ENCODE measurements around the gene ARHGAP10.

ARHGAP10 gene

GRCh38 chr4:147824884-147825283 lies 93.0 kb downstream of the ARHGAP10 start:
- Mint-ChIP-seq H3K36me3 (ENCODE audit: low read depth) (peaks cover 87% of the 10 kb centered on the region), H3K27me3 (no peaks in the 10 kb centered on the region), H3K9me3 (no peaks in the 10 kb centered on the region), H3K27ac (peak overlapping the region; percentile 93), H3K4me1 (ENCODE audit: low read depth) (peaks cover 91% of the 10 kb centered on the region), H3K4me3 (no peak overlapping the region)
- intact Hi-C loops (cut with micrococcal nuclease): loop anchor here (5.0 kb wide), 1 partner anchor 48 kb away; no protein-coding TSS in a partner anchor

DNA sequence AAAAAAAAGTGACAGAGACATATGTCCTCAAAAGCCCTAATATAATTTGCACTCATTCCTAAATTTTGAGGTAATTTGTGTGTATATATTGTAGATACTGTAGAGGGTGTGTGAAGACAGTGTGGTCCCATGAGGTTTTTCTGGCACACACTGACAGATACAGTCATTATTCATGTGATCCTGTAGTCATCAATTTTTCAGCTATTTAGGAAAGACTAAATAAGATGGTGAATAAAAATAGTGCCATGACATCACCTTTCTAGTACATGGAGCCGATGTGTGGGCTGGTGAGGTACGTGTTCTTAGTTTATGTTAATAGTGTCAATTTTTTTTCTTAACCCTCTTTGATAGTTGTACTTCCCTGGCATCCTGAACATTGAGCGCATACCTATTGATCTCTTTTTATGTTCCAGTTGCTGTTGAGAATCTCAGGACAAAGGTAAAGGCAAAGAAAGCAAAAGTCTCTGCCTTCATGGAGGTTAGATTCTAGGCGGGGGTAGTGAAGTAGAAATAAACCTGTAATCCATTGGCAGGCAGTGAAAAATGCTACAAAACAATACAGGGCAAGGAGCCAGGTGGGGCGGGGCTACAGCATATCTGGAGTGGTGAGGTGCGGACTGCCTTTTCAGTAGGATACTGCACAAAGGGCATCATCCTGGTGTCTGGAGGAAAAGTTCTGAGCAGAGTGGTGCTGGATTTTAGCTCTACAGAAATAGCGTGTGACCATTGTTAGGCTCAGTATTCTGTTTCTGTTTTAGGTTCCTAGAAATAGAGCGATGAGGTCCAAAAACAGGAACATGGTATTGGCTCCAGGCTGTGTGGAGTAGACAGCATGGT lies 93.8 kb downstream of the ARHGAP10 start:
- Mint-ChIP-seq H3K36me3 (ENCODE audit: low read depth) (peaks cover 90% of the 10 kb centered on the region), H3K27me3 (no peaks in the 10 kb centered on the region), H3K27ac (peak overlapping the region; percentile 93), H3K4me3 (peak overlapping the region; percentile 51), H3K4me1 (ENCODE audit: low read depth) (peaks cover 93% of the 10 kb centered on the region), H3K9me3 (no peaks in the 10 kb centered on the region)
- intact Hi-C loops (cut with micrococcal nuclease): loop anchor here (5.0 kb wide), 1 partner anchor 48 kb away; no protein-coding TSS in a partner anchor

GRCh38 chr4:147826288-147826646 lies 94.4 kb downstream of the ARHGAP10 start:
- peak overlapping the region; percentile 93 for H3K27ac Mint-ChIP-seq
- intact Hi-C loops (cut with micrococcal nuclease): loop anchor here (5.0 kb wide), 1 partner anchor 49 kb away; no protein-coding TSS in a partner anchor
- H3K27me3 Mint-ChIP-seq: no peaks in the 10 kb centered on the region
- H3K4me1 Mint-ChIP-seq (ENCODE audit: low read depth): peaks cover 92% of the 10 kb centered on the region
- H3K9me3 Mint-ChIP-seq: no peaks in the 10 kb centered on the region
- H3K36me3 Mint-ChIP-seq (ENCODE audit: low read depth): peaks cover 90% of the 10 kb centered on the region
- peak overlapping the region; percentile 51 for H3K4me3 Mint-ChIP-seq

- H3K4me1 Mint-ChIP-seq (ENCODE audit: low read depth): peaks cover 94% of the 10 kb centered on the region
- intact Hi-C loops (cut with micrococcal nuclease): loop anchor here (5.0 kb wide), 1 partner anchor 51 kb away; no protein-coding TSS in a partner anchor
- peak overlapping the region; percentile 93 for H3K27ac Mint-ChIP-seq
- H3K9me3 Mint-ChIP-seq: no peaks in the 10 kb centered on the region
- peaks cover 89% of the 10 kb centered on the region for H3K36me3 Mint-ChIP-seq (ENCODE audit: low read depth)
- H3K27me3 Mint-ChIP-seq: no peaks in the 10 kb centered on the region
- peak overlapping the region; percentile 13 for H3K4me3 Mint-ChIP-seq
Measured at GRCh38 chr4:147828331-147828905, 96.5 kb downstream of the ARHGAP10 start.

DNA sequence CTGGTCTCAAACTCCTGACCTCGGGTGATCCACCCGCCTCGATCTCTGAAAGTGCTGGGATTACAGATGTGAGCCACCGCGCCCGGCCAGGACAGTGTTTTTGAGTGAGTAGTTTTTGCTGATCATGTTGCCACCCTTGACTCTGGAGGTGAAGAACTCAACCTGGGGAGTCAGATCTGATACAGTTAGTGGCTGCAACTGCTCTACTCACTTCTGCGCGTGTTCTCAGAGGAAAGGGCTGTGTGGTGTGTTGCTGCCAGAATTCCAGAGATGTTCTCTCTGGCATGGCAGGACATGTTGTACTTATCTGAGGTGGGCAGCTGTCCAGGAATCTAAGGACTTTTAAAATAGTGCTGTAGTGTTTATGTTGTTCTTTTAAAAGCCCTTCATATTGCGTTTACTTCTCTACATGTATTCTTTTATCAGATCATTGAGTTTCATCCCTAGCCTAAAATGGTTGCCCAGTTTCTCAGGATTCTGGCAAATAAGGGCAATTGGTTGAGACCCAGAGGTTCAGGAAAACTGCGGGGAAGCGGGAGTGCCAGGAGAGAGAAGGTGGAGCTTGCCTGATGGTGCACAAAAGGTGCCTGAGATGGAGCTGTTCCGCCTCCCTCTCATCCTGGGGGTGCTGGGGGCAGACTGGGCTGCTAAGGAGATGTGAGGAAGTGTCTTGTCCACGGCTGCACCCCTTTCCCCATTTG lies 97.7 kb downstream of the ARHGAP10 start:
- Mint-ChIP-seq H3K36me3 (ENCODE audit: low read depth) (peaks cover 89% of the 10 kb centered on the region), H3K4me3 (no peak overlapping the region), H3K27me3 (no peaks in the 10 kb centered on the region), H3K4me1 (ENCODE audit: low read depth) (peaks cover 92% of the 10 kb centered on the region), H3K27ac (peak overlapping the region; percentile 93), H3K9me3 (no peaks in the 10 kb centered on the region)
- intact Hi-C loops (cut with micrococcal nuclease): loop anchor here (5.0 kb wide), 1 partner anchor 52 kb away; no protein-coding TSS in a partner anchor

GRCh38 chr4:147830102-147830463 lies 98.2 kb downstream of the ARHGAP10 start:
- Mint-ChIP-seq H3K36me3 (ENCODE audit: low read depth) (peaks cover 89% of the 10 kb centered on the region), H3K27ac (peak overlapping the region; percentile 93), H3K4me1 (ENCODE audit: low read depth) (peaks cover 92% of the 10 kb centered on the region), H3K27me3 (no peaks in the 10 kb centered on the region), H3K4me3 (no peak overlapping the region), H3K9me3 (no peaks in the 10 kb centered on the region)
- intact Hi-C loops (cut with micrococcal nuclease): no loop called here

GRCh38 chr4:147830987-147831386 lies 99.1 kb downstream of the ARHGAP10 start:
- H3K9me3 Mint-ChIP-seq: no peaks in the 10 kb centered on the region
- no peak overlapping the region for H3K4me3 Mint-ChIP-seq
- H3K27me3 Mint-ChIP-seq: no peaks in the 10 kb centered on the region
- peaks cover 86% of the 10 kb centered on the region for H3K36me3 Mint-ChIP-seq (ENCODE audit: low read depth)
- intact Hi-C loops (cut with micrococcal nuclease): no loop called here
- peak overlapping the region; percentile 93 for H3K27ac Mint-ChIP-seq
- peaks cover 87% of the 10 kb centered on the region for H3K4me1 Mint-ChIP-seq (ENCODE audit: low read depth)

DNA sequence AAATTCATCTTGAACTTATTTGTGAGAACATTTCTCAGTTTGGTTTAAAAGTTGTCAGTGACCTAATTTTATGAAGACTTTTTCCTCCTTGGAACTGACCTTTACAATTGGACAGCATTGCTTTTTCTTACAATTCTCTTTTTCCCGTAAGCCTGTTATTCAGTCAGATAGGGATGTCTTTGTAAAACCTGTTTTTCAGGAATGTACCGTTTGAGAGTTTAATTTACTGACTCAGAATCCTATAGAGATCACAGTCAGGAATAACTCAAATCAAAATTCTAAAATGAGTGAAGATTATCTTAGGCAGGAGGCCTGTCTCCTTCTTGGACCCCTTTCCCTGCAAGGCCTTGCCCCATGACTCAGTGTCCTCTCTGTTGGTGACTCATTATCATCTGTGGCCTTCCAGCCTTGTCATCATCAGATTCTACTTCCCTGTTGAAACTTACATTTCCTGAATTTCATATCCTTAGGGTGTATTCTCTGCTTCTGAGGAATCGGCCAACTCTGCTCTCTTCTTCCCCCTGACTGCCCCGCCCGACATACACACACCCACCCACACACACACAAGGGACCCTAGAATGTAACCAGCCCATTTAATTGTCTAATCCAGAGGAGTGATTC lies 99.8 kb downstream of the ARHGAP10 start:
- peaks cover 81% of the 10 kb centered on the region for H3K4me1 Mint-ChIP-seq (ENCODE audit: low read depth)
- H3K4me3 Mint-ChIP-seq: peak overlapping the region; percentile 44
- H3K27ac Mint-ChIP-seq: peak overlapping the region; percentile 93
- intact Hi-C loops (cut with micrococcal nuclease): no loop called here
- peaks cover 80% of the 10 kb centered on the region for H3K36me3 Mint-ChIP-seq (ENCODE audit: low read depth)
- H3K27me3 Mint-ChIP-seq: no peaks in the 10 kb centered on the region
- H3K9me3 Mint-ChIP-seq: no peaks in the 10 kb centered on the region

GRCh38 chr4:147833254-147833653 lies 101.4 kb downstream of the ARHGAP10 start:
- no peak overlapping the region for H3K4me3 Mint-ChIP-seq
- peaks cover 84% of the 10 kb centered on the region for H3K36me3 Mint-ChIP-seq (ENCODE audit: low read depth)
- peak overlapping the region; percentile 93 for H3K27ac Mint-ChIP-seq
- H3K9me3 Mint-ChIP-seq: no peaks in the 10 kb centered on the region
- peaks cover 73% of the 10 kb centered on the region for H3K4me1 Mint-ChIP-seq (ENCODE audit: low read depth)
- H3K27me3 Mint-ChIP-seq: no peaks in the 10 kb centered on the region
- intact Hi-C loops (cut with micrococcal nuclease): no loop called here

DNA sequence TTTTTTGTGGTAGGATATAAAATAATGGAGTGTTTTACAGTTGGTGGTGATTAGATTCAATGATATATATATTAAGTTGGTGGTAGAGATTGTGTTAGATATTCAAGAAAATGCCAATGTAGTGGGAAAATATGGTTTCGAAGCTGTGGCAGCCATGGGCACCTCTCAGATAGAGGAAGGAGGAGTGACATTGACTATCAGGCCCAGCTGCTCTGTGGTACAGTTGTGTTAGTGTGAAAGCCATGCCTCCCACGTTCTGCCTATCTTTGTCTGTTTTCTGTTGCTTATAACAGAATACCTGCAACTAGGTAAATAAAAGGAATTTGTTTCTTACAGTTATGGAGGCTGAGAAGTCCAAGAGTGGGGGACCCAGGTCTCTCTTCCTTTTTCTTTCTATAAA lies 101.9 kb downstream of the ARHGAP10 start:
- Mint-ChIP-seq H3K4me3 (no peak overlapping the region), H3K4me1 (ENCODE audit: low read depth) (peaks cover 72% of the 10 kb centered on the region), H3K27ac (peak overlapping the region; percentile 93), H3K36me3 (ENCODE audit: low read depth) (peaks cover 84% of the 10 kb centered on the region), H3K27me3 (no peaks in the 10 kb centered on the region), H3K9me3 (no peaks in the 10 kb centered on the region)
- intact Hi-C loops (cut with micrococcal nuclease): no loop called here

DNA sequence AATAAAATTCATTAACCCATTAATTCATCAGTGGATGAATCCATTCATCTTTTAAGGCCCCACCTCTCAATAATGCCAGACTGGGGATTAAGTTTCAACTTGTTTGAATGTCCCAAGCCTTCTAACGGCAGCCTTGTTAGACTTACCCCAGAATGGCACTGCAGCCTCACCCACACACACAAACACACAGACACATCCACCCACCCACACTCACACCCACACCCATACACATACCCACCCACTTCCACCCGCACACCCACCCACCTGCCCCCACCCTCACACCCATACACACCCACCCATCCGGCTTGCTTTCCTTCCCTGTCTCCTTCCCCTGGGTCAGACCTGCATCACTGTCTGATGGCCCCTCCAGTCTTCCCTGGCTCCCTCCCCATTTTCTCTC lies 102.6 kb downstream of the ARHGAP10 start:
- H3K4me3 Mint-ChIP-seq: no peak overlapping the region
- peaks cover 73% of the 10 kb centered on the region for H3K4me1 Mint-ChIP-seq (ENCODE audit: low read depth)
- peaks cover 84% of the 10 kb centered on the region for H3K36me3 Mint-ChIP-seq (ENCODE audit: low read depth)
- no peaks in the 10 kb centered on the region for H3K9me3 Mint-ChIP-seq
- H3K27ac Mint-ChIP-seq: peak overlapping the region; percentile 93
- intact Hi-C loops (cut with micrococcal nuclease): no loop called here
- no peaks in the 10 kb centered on the region for H3K27me3 Mint-ChIP-seq

- Mint-ChIP-seq H3K9me3 (no peaks in the 10 kb centered on the region), H3K4me1 (ENCODE audit: low read depth) (peaks cover 71% of the 10 kb centered on the region), H3K36me3 (ENCODE audit: low read depth) (peaks cover 76% of the 10 kb centered on the region), H3K27ac (peak overlapping the region; percentile 59), H3K4me3 (no peak overlapping the region), H3K27me3 (no peaks in the 10 kb centered on the region)
- intact Hi-C loops (cut with micrococcal nuclease): no loop called here
Measured at GRCh38 chr4:147836807-147837206, 104.9 kb downstream of the ARHGAP10 start.

GRCh38 chr4:147837435-147837834 lies 105.5 kb downstream of the ARHGAP10 start:
- no peaks in the 10 kb centered on the region for H3K27me3 Mint-ChIP-seq
- no peaks in the 10 kb centered on the region for H3K9me3 Mint-ChIP-seq

More at GRCh38 chr4:147837435-147837834, 105.5 kb downstream of the ARHGAP10 start:
- Mint-ChIP-seq H3K36me3 (ENCODE audit: low read depth) (peaks cover 73% of the 10 kb centered on the region), H3K4me3 (no peak overlapping the region), H3K27ac (peak overlapping the region; percentile 59), H3K4me1 (ENCODE audit: low read depth) (peaks cover 64% of the 10 kb centered on the region)
- intact Hi-C loops (cut with micrococcal nuclease): no loop called here
